GM19328 (cell line): ENCODE data around the gene TLE6.
"Not testable (repeated sequence)": the region's sequence is repeated elsewhere in the genome, so short reads cannot be mapped to it uniquely, and the experiment has no call there.

Source experiments
- ATAC-seq: cut with Tn5 transposase; IDR thresholded peaks from one replicate; pipeline ENCODE4 v1.9.1; 2021; ENCODE audit warnings: mild to moderate bottlenecking, moderate library complexity; ENCODE audit not compliant: unreplicated experiment

TLE6 gene

DNA sequence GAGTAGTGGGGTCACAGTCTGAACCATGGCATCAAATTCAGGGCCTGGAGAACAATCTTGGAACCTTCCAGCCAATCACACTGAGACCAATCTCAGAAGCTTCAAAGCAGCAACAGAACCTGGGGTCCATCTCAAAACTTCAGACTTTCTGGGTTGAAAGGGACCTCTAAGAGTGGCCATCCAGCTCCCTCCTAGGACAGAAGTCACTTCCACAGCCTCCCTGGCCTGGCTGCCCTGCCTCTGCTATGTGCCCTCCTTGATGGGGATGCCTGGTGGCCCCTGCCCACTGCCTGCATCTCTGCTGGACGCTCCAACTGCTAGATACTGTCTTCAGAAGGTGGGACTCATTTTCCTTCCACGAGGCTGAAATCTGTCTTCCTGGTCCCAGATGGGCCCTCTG is 49.9 kb downstream of the TLE6 start:
- ATAC-seq = no peak

- ATAC-seq = no peak
These were observed 50.6 kb downstream of the TLE6 start for GRCh38 chr19:3027981-3028304.

DNA sequence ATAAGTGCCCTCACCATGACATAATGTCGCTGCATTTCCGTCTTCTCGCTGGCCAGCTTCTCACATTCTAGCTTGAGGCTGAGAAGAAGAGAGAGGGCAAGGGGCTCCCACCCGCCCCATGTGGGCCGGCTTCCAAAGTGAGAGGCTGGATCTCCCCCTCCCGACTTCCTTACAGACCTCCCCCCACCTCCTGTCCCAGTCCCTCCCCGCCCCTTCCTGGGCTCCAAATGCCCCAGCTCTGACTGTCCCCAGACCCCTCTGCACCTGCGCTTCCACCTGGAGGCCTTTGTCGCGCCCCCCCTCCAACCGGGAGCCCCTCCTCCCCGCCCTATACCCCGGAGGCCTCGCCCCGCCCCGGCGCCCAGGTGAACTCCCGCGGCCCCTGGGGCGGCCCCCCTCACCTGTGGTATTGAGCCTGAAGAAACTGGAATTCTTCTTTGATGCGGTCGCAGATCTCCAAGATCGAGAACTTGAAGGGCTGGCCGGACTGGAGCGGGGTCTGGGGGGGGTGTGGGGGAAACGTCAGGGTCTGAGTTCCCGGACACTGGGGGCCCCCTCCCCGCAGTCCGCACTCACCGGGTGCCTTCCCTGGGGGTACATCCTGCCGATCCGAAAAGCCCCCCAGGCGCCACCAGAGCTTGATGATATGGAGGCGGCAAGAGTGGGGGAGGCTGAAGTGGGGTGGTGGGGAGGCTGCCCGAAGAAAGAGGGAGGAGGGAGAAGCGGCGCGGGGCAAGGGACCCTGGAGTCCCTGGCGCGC is 51.1 kb downstream of the TLE6 start:
- ATAC-seq = no peak

DNA sequence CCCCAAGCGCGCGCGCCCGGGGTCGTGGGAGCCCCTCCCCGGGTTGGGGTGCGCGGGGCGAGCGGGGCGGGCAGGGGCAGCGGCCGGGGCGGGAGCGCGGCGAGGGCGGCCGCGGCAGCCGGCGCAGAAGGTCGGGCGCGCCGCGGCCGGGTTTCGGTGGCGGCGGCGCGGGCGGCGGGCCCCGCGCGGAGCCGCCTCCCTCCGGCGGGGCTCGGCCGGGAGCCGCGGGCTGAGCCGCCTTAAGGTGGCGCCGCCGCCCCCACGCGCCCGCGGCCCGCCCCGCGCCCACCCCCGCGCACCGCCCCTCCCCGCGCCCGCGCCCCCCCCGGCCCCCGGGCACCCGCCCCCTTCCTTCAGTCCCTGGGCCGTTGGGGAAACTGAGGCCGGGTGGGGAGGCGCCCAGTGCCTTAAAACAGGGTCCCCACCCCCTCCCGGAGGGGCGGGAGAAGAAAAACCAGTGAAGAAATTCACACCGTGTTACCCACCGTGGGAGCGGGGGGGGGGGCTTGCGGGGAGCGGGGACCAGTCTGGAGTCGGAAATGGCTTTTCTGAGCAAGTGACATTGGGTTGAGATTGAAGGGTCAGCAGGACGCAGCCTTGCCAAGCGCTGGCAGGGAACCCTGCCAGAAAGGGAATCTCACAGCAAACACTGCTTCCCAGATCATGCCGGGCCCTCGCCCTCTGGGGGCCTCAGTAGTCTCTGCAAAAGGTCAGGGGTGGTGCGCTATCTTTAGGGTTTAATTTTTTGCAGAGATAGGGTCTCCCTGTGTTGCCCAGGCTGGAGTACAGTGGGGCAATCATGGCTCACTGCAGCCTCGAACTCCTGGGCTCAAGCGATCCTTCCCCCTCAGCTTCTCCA is 51.9 kb downstream of the TLE6 start, which contains the start of gene TLE2:
Gene TLE2 (minus strand): TSS at position 216 of the 859 bp plus-strand sequence. CDS start 376 bp downstream, outside the sequence.
- ATAC-seq = no peak

- no peak for ATAC-seq
These were observed 54.2 kb downstream of the TLE6 start for GRCh38 chr19:3031607-3031867.

DNA sequence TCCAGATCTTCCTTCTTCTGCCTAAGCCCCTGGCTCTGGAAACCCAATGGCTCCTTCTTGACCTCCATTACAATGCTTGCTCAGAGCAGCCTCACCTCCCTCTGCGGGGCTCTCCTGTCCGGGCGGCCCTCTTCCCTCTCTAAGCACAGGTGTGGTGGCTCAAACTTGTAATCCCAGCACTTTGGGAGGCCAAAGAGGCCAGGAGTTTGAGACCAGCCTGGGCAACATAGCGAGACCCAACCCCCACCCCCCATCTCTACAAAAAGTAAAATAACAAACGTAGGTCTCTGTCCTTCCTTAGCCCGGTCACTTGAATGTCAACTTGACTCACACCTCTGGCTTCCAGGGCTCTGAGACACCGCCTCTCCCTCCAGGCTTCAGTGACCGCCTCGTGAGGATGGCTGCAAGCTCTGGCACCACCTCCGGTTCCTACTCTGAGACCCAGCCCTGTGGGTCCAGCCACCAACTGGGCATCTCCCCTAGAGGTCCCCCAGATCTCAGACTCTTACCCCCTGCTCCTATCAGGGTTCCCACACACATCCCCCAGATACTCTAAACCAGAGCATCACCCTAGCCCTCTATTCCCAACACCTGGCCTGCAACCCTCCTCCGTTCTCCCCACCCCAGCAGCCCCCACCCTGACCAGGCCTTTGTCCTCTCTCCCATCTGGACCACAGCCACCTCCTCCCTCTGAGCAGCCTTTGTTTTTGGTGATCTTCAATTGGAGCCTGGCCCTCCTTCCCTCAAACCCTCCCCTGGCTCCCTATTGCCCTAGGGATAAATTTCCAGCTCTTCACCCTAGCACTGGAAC is 56.4 kb downstream of the TLE6 start:
- no peak for ATAC-seq

DNA sequence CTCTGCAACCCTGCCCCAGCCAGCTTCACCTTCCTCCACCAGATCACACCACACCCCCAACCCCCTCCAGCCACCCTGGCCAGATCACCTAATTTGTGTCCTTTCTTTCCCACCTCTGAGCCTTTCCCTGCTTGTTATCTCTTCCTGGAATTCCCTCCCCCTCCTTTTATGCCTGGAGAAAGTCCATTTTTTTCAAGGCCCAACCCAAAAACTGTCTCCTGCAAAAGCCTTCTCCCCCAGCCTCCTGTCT is 57.0 kb downstream of the TLE6 start:
- no peak for ATAC-seq

DNA sequence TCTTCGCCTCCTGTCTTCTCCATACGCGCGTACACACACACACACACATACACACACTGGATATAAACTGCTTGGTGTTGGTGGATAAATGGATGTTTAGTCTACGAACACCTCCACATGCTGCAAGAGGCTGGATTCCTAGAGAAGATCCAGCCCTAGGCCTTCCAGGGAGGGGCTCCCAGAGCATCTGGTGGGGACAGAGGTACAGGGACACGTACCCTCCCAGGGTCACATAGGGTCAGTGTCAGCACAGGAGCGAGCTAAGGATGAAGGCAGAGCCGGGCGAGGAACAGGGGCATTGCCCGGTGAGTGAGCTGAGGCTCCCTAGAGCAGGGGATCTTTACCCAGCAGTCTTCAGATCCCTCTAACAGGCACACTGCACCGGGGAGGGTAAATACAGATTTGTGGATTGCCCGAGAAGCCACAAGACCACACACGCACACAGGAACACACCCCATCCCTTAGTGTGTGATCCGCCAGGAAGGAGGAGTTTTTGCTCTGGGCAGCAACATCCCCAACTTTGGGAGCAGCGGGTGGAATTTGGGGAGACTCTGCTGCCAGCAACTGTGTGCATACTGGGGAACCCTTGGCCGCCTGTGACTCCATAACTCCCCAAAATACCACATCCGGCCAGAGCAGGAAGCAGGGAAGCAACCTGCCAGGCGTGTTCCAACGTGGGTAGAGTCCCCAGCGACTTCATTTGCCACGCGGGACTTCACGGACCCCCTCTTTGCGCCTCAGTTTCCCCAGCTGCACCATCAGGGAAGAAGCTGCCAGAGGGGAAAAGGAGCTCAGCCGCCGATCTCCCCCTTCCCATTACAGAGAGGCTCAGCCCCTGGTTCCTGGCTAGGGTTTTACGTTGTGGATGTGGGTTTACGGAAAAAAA is 57.5 kb downstream of the TLE6 start:
- ATAC-seq = no peak

DNA sequence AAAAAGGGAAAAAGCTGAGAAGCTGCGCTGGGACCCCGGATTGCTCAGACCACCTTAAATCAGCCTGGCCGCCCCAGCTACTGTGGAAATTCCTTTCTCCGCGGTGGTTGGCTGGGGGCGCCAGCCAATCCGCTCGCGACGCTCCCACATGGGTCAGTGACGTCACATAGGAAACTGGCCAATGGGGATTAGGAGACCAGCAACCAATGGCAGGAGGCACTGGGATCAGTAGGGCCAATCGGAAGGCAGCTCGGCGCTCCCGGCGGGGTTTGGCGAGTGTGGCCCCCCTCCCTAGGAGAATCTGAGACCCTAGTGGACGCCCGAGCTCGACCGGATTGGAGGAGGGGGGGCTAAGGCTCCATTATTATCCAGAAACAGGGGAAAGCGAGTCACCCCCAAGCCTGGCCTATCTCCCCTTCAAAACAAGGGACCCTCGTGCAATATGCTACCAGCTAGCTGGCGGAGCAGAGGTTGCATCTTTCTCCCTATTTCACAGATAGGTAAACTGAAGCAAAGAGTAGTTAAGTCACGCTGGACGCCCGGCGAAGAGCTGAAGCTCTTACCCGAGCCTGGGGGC is 58.3 kb downstream of the TLE6 start:
- ATAC-seq = peak; percentile 86

DNA sequence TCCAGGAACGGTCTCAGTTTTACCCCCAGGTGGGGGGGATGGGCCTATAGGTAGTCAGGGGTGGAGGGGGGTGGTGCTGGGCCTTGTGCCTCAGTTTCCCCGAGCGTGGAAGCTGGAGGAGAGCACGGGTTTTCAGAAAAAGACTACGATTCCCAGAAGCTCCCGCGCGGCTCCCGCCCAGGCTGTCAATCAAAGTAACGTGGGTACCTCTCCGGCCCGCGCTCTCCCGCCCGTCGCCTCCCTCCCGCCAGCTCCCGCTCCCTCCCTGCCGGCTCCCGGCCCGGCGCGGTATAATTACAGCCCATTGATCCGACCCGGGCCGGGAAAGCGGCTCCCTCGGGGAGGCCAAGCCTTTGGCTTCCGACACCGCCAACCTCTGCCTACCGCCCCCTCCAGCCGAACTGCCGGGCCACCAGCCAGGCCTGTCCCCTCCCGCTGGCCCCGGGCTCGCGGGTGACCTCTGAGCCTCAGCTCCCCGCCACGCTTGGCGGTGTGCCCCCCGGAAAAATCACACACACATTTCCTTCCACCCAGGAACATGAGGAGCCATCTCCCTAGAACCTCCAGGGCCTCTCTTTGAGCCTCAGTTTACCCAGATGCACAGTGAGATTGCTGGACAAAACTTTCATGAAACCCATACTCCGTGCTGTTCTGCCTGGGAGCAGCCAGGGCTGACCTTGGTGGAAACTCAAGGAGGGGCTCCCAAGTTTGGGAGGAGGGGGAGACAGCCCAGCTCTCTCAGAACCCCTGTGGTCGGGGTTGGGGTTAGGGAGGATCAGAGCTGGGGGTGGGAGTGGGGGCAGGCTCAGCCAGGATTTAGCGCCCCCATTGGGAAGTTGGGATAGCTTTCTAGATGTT is 59.0 kb downstream of the TLE6 start:
- ATAC-seq = no peak

GRCh38 chr19:3036977-3037544 is 59.7 kb downstream of the TLE6 start:
- ATAC-seq = not testable (repeated sequence)

GRCh38 chr19:3038214-3038613 is 60.9 kb downstream of the TLE6 start:
- no peak for ATAC-seq

- no peak for ATAC-seq
These were observed 61.8 kb downstream of the TLE6 start for GRCh38 chr19:3039125-3039524.

- ATAC-seq = no peak
These were observed 62.3 kb downstream of the TLE6 start for GRCh38 chr19:3039641-3040077.

DNA sequence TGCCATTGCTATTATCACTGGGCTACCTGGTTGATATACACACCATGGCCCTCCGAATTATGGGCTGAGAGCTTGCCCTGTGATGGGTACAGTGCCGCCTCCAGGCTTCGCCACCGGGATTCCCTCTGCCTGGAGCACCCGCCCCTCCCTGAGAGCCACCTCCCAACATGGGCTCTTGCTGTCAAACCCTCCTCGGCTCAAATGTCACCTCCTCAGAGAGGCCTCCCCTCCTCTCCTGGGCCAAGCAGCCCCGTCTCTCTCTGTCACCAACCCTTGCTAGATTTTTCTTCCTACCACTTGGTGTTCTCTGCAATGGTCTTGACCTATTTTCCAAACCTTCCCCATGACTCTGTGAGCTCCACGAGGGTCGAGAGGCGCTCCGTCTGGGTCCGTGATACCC is 64.0 kb downstream of the TLE6 start:
- ATAC-seq = no peak

- ATAC-seq = no peak
These were observed 64.6 kb downstream of the TLE6 start for GRCh38 chr19:3041761-3042620.

GRCh38 chr19:3042621-3043267 is 65.4 kb downstream of the TLE6 start:
- ATAC-seq = no peak
